ENCODE results near the gene UBE2QL1. TPM values are rescaled to one million over a fixed set of nuclear protein-coding genes. Genes with fewer than 3 reads are reported as not detected.

UBE2QL1 gene
- total RNA-seq, 1 experiment from 2014 or later: 0.11 TPM

- no peaks in the 10 kb centered on the region for H3K9me3 ChIP-seq (ENCODE audit: control insufficient read depth, low read depth, low read length)
- no peak overlapping the region for H3K27ac Mint-ChIP-seq
- H3K4me3 Mint-ChIP-seq: no peak overlapping the region
- no peak overlapping the region for H3T11ph ChIP-seq (ENCODE audit: low read length)
- no peaks in the 10 kb centered on the region for H3K4me1 Mint-ChIP-seq
- H3K4ac ChIP-seq (ENCODE audit: low read depth, low read length): no peak overlapping the region
- no peak overlapping the region for H3K4me2 ChIP-seq (ENCODE audit: insufficient read depth, insufficient read length, low read length)
- H3K14ac ChIP-seq (ENCODE audit: insufficient read depth, low read length): no peak overlapping the region
- H2AK5ac ChIP-seq (ENCODE audit: insufficient read length, low read length): no peak overlapping the region
- no peaks in the 10 kb centered on the region for H3K79me1 ChIP-seq (ENCODE audit: insufficient read depth, low read depth, low read length, poor library complexity, severe bottlenecking)
- no peak overlapping the region for H4K91ac ChIP-seq (ENCODE audit: insufficient read length, low read depth, low read length)
- no peak overlapping the region for H3K56ac ChIP-seq (ENCODE audit: insufficient read length, low read depth, low read length)
- no CpG with 5 or more reads among the region's 4 CpGs for WGBS (ENCODE audit: extremely low coverage, insufficient read length, low lambda C conversion rate)
- no peak overlapping the region for H2BK15ac ChIP-seq (ENCODE audit: low read depth, low read length)
- TF ChIP-seq CTCF (conservative IDR thresholded peaks at IDR 0.05): no peak
- H2AFZ ChIP-seq (ENCODE audit: low read length): no peak overlapping the region
- no peak overlapping the region for H3K18ac ChIP-seq (ENCODE audit: insufficient read length, low read depth, low read length)
- no peaks in the 10 kb centered on the region; a peak in 1 of 5 replicates for H3K9me3 Mint-ChIP-seq
- no peak for DNase-seq
- H3K27me3 Mint-ChIP-seq (ENCODE audit: low read depth): peaks cover 33% of the 10 kb centered on the region
- no peak overlapping the region for H2BK5ac ChIP-seq (ENCODE audit: insufficient read length, low read length)
- H2BK20ac ChIP-seq (ENCODE audit: low read depth, low read length, poor library complexity, severe bottlenecking): no peak overlapping the region
- no peaks in the 10 kb centered on the region for H3K36me3 Mint-ChIP-seq (ENCODE audit: insufficient read depth in 1 of 3, low read depth in 3 of 3)
- no peaks in the 10 kb centered on the region for H3K79me2 ChIP-seq (ENCODE audit: insufficient read depth, low read length)
- no peak overlapping the region for H4K5ac ChIP-seq (ENCODE audit: insufficient read length, low read depth, low read length)
- H3K23me2 ChIP-seq (ENCODE audit: insufficient read length, low read depth, low read length, poor library complexity, severe bottlenecking): no peaks in the 10 kb centered on the region
- H4K20me1 ChIP-seq (ENCODE audit: control insufficient read depth, insufficient read depth, insufficient read length): no peaks in the 10 kb centered on the region
- no peaks in the 10 kb centered on the region for H3K4me1 ChIP-seq (ENCODE audit: insufficient read depth, low read length)
- H2BK120ac ChIP-seq (ENCODE audit: low read depth, low read length, poor library complexity, severe bottlenecking): no peak overlapping the region
- no peak overlapping the region for H4K8ac ChIP-seq (replicated peaks; ENCODE audit: insufficient read length, low read depth, low read length)
- no peak overlapping the region for H2BK12ac ChIP-seq (ENCODE audit: insufficient read length, low read depth, low read length)
- no peak overlapping the region for H3K27ac ChIP-seq (ENCODE audit: insufficient read length, low read depth, low read length)
- no peak overlapping the region for H3K23ac ChIP-seq (ENCODE audit: insufficient read length, low read depth, low read length)
- no peak overlapping the region for H3K9ac ChIP-seq (ENCODE audit: extremely low read depth, insufficient read length, low read length)
- no peaks in the 10 kb centered on the region for H3K27me3 ChIP-seq (ENCODE audit: insufficient read depth, low read length)
These were observed 36.8 kb downstream of the UBE2QL1 start for GRCh38 chr5:6485441-6485840.
